IPS DF 19.7 (cell line): ENCODE measurements around the gene GORASP1.
A peak's percentile ranks its signal among the peaks of the same experiment; 100 is the strongest.

Source experiments
- DNase-seq: peaks from one replicate; pipeline ENCODE4 v3.0.0-alpha.2; 2013; ENCODE audit warnings: low read depth, low spot score

Gene GORASP1

DNA sequence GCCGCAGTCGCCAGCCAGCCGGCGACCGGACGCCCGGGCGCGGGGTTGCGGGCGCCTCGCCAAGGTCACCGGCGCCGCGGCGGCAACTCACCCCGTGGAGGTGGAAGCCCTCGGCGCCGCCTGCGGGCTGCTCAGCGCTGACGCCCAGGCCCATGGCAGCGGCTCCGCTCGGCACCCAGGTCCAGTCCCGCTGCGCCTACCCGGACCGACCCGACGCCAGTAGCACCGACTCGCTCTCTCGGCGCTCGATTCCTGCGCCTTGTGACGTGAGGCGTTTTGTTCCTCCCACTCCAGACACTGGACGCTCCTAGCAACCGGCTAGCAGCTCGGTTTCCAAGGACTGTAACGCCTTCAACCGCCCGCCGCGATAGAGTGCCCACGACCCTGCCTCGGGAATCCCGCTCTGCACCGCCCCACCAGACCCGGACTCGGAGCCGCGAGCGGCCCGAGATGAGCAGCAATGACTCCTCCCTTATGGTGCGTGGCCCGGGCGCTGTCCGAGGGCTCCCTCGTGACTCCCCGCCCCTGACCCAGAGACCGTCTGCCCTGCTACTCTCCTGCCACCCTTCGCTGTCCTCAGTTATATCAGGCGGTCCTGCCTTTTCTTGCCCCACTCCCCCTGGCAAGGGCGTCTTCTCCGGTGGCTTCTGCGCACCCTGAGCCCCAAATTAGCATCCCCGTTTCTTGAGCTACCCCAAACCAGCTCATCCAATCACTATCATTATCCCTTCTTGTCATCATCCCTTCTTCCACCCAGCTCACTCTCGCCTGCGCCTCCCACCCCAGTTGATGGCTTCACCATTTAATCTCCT, at the start of gene GORASP1, which contains the start of gene TTC21A:
Gene GORASP1 (minus strand): TSS at position 240 of the 812 bp plus-strand sequence. CDS start 86 bp downstream, at position 154.
Gene TTC21A (plus strand): TSS at position 293 of the 812 bp plus-strand sequence. CDS start 158 bp downstream, at position 451.
- peak; percentile 54 for DNase-seq

DNA sequence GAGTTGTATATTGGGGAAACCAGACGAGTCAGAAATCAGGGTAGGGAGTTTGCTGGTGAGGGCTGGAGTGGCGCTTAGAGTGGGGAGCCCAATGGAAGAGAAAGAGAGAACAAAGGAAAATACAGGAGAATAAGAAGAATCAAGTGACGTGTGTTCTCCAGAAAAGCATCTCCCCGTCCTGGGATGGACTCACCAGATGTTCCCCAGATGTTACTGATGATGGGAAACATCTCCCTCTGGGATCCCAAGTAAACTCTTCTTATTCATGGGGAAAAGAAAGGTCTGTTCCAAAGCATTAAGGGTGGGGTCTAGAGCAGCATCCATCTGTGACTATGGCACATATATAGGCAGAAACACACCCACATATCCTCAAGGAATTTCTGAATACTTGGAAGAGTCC, 49.0 kb upstream of the GORASP1 start:
- DNase-seq = no peak

DNA sequence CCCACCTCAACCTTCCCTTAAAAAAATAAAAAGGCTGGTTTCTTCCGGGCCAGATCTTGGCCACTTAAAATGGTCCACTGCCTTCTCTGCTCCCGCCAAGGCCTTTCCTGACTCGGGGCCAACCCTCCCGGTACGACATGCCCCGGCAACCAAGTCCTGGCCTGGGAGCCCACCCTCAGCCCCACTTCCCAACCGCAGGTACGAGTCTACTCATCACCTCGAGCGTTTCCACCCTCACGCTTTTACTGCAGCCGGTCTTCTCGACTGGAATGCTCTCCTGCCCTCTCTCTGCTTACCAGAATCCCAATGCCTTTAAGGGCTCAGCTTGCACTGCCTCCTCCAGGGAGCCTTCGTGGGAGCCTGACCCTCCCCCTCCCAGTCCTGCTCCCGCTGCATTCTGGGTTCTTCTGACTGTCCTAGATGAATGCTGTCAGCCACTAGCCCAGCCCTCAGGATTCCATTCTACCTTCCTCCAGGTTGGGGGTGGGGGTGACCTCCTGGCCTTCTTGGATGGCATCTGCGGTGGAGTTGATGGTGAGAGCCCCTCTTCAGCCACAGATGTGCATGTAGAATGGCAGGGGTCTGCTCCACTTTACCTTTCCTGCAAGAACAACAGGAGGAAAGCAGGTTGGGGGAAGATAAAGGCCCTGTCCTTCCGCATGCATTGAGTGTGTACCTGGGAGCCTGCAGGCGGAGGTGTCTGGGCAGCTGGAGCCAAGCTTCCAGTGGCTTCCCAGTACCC, 47.0 kb upstream of the GORASP1 start:
- peak; percentile 88 for DNase-seq

DNA sequence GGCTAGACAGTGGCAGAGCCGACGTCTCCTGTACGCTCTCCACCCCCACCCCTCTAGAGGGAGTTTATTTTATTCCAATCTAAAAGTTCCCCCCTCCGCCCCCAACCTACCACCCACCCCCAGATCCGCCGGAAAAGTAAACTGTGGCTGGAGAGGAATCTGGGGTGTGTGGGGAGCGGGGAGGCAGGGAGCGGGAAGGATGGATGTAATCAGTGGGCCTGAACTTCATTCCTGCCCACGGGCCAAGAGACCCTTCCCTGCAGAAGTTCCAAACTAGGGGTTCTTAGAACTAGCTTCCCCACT, 46.5 kb upstream of the GORASP1 start:
- DNase-seq = no peak

DNA sequence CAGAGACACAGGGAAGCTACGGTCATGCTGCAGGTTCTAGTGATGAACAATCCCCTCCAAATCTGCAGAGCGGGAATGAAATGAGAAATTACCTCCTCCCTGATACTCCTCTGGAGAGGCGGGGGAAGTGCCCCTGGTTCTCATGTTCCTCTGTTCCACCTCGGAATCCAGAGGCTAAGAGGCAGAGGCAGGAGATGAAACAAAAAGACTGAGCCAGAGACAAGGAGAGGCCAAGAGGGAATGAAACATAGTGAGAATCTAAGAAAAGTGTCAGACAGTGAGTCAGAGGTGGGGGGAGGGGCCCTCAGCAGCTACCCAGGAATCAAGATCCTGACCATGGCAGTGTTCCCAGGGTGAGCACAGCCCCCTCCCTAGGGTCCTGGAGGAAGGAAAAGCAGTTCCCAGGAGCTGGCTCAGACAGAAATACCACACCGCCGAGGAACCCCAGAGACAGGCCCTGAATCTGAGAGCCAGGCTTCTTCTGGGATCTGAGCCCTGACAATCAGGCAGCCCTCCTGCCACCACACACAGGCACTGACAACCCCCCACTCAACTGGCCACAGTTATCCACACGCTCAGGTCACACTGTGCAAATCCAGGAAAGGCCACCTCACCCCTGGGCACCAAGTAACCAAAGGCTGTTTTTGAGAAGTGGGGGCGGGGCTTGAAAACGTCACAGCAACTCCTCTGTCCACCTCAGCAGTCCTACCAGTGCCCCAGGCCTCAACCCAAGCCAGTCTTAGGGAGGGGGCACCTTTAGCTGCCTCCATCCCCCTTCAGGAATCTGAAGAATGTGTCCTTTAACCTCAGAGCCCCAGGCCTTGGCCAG, 43.6 kb upstream of the GORASP1 start:
- no peak for DNase-seq

DNA sequence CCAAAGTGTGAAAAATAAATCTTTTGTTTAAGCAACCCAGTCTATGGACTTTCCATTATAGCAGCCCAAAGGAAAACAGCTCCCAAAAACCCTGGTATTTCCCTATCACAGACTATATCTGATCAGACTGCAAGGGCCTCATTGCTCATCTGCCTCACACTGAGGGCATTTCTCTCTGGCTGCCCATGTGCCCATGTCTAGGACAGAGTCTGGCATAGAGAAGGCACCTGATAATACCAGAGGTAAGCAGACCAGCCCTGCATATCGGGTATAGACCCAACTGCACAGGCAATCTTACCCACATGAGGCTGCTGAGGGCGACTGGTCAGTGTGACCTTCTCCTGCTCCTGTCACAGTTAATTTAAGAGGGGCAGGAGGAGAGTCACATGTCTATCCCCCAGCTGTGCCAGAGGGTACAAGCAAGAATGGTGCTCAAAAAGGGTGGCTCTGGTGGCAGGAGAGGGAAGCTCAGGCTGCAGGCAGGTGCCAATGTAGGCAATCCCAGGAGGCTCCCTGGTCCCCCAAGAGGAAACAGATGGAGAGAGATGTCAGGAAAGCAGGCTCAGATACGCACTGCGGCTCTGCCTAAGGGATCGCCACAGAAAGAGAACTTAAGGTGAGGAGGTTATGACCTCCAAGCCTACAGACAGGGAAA, 42.8 kb upstream of the GORASP1 start:
- DNase-seq = no peak

DNA sequence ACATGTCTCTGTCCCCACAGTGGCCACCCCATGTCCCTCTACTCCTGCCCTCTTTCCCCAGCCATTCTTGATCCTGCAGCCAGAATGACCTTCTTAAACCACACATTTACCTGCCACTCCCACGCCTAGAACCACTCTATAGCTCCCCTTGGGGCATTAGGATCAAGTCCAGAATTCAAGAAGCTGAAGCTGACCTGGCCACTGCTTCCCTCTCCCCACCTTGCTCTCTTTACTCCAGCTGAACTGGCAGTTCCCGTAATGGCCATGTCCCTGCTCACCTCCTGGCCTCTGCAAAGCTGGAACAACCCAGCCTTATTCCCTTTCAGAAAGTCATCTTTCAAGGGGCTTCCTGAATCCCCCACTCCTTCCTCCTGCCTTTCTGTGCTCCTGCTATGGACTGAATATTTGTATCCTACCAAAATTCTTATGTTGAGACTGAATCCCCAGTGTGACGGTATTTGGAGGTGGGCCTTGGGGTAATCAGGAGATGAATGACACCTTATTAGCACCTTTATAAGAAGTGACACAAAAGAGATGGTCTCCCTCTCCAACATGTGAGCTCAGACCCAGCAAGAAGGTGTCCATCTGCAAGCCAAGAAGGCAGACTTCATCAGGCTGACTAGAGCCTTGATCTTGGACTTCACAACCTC, 42.2 kb upstream of the GORASP1 start:
- DNase-seq = no peak

DNA sequence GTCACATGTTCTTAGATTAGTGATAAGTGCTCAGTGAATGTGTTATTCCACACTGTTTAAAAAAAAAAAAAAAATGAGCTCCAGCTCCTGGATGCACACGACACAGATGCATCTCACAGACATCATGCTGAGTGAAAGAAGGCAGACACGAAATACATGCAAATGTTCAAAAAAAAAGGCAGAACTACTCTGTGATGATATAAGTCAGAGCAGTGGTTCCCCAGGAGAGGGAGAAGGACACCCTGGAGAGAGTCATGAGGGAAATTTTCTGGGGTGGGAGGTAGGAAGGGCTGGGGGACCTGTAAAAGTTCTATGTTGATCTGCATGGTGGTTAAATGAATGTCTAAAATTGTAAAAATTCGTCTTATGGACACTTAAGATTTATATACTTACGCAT, 41.6 kb upstream of the GORASP1 start:
- DNase-seq = no peak

DNA sequence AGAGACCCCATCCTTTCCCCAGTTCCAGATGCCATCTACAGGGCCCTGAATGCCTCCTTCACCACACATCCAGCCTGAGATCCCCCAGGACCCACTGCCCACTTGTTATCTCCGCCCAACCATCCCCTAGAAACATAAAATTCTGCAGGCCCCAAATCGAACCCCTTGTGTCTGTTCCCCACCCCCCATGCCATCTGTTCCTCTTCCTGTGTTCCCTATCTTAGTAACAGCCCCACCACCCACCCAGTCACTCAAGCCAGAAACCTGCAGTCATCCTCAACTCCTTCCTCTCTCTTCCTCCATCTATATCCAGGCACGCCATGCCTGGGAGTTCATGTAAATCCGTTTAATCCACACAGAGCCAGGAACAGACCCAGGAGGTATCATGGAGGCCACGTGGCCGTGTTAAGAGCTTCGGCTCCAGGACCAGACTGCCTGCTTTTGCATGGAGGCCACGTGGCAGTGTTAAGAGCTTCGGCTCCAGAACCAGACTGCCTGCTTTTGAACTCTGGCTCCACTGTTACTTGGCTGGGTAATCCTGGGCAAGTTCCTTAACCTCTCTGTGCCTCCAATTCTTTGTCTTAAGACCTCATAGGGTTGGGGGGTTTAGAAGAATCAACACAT, 41.1 kb upstream of the GORASP1 start:
- DNase-seq = no peak

DNA sequence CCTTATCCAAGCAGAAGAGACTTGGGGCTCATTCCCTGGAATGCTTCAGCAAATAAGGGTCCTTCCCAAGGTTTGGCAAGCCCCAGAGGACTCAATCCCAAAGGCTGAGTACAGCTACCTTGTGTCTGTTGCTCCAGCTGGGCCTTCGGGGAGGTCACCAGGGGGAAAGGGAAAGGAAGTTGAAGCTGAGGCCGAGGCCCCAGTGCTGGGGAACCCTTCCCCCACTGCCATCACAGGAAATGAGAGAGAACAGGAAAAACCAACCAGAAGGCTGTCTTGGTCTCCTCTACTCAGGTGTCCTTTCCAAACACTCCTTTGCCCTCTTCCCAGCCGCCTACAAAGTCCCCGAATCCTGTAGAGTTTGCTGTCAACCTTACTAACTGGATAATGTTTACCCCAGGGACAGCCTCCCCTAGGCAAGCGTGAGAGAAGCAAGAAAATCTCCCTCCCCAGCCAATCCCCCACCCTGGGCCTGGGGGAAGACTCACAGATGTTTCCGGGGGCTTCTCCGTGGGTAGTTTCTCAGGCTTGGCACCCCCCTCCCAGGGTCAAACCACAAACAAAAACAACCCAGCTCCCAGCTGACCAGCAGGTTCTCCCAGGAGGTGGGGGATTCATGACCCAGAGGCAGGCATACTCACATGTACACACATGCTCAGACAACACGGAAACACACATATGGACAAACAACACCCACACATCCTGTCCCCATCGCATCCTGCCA, 40.4 kb upstream of the GORASP1 start:
- DNase-seq = no peak

DNA sequence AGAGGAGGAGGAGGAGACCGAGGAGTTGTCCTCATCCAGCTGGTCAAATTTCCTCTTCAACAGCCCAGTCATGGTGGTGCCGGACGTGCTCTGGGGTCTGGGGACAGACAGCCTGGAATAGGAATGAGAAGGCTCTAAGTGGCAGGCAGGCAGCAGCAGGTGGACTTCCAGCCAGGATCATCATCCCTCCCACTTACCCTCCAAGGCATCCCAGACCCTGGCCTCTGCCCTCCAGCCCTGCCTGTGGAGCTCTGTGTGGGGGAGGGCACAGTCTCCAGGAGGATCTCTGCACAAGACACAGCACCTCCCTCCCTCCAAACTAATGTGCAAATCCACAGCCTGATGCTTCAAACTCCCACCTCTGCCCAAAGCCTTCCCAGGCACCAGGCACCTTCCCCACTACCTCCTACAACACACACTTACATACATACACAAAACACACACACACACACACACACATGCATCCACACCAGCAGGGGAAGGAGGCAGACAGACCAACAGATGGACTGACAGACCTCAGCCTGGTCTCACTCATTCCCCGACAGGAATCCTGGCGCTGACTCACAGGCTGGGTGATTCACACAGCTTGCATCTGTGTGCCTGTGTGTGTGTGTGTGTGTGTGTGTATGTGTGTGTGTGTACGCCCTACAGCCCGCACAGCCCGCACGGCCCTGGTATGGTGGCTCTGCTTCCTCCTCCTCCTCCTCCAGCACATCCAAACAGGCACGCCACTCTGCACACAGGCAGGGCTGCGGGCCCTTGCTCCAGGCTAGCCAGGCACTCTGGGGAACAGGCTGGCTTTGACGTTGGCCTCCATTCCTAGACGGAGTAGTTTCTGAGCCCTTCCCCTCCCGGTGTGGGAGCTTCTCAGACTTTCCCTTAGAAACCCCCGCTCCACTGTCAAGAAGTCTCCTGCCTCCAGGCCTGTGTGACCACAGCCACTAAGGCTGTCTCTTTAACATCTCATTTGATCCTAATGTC, 39.5 kb upstream of the GORASP1 start:
- DNase-seq = no peak

DNA sequence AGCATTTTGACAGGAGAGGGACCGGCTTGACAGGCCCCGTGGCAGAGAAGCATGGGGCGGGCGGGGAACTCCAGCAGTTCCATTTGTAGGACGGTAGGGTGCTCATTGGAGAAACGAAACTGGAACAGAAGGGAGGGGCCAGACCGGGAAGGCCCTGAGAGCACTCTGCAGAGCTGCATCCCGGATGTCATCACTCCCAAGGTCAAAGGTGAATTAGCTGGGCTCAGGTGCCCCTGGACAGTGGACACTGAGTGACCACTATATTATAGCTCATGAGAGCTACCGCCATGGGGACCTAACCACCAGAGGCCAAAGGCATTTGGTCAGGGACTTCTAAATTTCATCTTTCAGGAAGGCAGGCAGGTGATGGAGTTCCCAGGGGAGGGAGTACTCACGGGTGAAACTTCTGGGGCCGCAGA, 38.7 kb upstream of the GORASP1 start:
- no peak for DNase-seq

DNA sequence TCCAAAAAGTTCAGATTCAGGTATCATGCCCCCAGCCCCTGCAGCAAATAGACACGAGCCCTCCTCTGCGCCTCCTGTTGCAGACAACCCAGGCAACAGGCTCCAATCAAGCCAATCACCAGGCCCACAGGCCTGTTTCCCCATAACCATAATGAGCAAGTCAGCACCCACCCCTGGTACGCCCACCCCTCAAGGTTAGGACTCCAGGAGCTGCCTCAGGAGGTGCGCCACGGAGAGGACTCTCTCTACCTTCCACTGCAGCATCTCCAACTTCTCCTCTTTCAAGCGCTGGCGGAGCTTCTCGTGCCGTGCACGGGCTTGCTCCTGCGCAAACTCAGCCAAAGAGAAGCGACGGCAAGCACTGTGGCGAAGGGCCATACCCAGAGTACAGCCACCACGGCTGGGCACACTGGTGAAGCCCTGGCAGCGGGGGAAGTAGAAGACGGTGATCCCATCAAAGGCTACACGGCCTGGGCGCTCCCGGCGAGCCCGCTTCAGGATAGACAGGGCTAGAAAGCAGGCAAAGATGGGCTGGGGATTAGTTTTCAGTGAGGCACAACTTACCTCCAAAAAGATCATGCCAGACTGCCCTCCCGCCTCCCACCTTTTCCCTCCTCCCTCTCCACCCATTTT, 37.4 kb upstream of the GORASP1 start:
- DNase-seq = no peak

DNA sequence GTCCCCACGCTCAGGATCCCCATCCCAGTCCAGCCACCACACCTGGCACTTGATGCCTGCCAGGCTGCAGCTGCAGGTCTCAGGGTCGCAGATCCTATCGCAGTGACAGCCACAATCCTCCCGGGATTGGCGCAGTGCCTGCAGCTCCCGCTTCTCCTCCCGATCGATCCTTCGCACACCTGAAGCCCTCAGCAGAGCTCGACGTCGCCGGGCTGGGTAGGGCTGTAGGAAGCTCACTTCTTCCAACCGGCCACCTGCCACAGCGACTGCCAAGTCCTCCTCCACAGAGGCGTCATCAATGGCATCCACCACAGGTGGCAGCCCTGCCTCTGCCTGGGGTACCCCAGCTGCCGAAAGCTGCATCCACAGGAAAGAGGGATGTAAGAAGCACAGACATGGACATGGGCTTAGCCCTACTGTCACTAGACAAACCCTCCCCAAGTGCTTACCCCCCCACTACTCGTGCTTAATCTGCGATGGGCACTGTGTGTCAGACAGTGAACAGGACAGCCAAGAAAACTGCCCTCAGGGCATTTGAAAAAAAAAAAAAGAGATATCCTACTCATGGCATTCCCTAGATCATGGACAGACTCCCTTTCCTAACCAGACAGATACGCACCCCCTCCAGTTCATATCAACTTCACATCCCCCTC, 36.8 kb upstream of the GORASP1 start:
- DNase-seq = no peak

DNA sequence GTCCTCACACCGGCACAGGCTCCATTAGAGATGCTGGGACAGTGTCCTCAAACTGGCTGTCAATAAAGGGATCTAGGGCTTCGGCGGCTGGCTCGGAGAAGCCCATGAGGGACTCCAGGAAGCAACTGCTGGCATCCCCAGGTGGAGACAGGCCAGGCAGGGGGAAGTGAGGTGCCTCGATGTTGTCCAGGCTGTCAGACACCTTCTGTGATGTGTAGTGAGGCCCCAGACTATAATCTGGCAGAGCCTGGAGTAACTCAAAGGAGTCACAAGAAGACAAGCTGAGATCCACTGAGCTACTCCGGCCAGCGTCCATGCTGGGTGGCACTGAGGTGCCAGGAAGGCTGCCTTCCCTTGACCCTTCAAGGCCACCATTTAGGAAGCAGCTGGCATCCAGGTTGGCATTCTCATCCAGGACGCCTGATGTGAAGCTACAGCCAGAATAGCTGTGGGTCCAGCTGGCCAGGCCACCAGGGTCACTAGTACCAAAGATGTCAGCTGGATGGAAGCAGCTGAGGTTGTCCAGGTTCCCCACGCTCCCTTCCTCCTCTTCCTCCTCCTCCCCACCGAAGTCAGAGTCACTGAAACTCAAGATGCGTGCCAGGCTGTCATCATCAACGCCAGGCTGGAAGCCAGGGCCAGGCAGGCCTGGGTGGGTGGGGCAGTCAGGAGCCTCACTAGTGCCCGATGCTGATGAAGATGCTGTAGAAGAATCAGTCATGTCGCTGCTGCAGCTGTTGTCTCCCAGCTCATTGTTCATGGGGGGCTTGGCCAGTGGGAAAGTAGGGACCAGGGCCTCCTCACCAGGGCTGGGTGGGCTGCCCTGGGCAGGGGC, 35.8 kb upstream of the GORASP1 start:
- no peak for DNase-seq

DNA sequence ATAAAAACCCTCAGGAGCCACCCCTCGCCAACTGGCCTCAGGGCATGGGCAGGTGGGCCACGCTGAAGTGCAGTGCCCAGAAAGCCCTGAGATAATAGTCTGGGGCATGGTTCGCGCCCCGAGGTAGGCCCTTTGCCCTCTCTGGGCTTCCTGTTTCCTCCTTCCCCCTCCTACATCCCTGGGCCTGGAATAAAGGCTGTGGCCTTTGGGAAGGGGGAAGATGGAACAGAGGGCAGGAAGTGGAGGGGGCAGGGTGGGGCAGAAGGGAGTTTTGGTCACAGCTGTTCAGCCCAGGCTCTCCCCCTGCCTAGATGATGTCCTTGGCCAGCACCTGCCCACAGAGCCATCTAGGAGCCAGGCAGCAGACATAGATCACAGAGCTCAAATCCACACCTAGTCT, 34.6 kb upstream of the GORASP1 start:
- DNase-seq = no peak
